Bronchial epithelial cell (primary cell): ENCODE data around the gene HECW1. TPM values are rescaled to one million over a fixed set of nuclear protein-coding genes. Genes with fewer than 3 reads are reported as not detected.
A peak's percentile ranks its signal among the peaks of the same experiment; 100 is the strongest.

Experiments
- DNase-seq: peaks from one replicate; pipeline ENCODE4 v3.0.0-alpha.2; 2010; ENCODE audit warnings: low read depth
- FAIRE-seq: peaks from 2 replicates; lab custom pipeline; 2011; peaks lifted over from hg19 to GRCh38; lab: Jason Lieb, UNC
- H3K27me3 ChIP-seq: 2 replicates; pipeline ENCODE4 v1.5.1; 2011; ENCODE audit warnings: low read length; ENCODE audit not compliant: control insufficient read depth, insufficient read depth
- H3K36me3 ChIP-seq: 2 replicates; pipeline ENCODE4 v1.5.1; 2011; ENCODE audit warnings: low read length; ENCODE audit not compliant: control insufficient read depth, insufficient read depth
- H3K4me3 ChIP-seq: 2 replicates; pipeline ENCODE4 v1.5.1; 2011; ENCODE audit warnings: mild to moderate bottlenecking, low read depth, low read length, control low read depth
- total RNA-seq: library from RNA; depleted of rRNA; stranded (reverse); fragments of >200 nt; gene quantifications from 2 replicates; pipeline ENCODE4 v1.2.1, GENCODE V29; 2014
- TF ChIP-seq, protein P1 (sequence below): IDR thresholded peaks from 2 replicates; pipeline ENCODE4 v1.5.1; 2011; ENCODE audit warnings: mild to moderate bottlenecking, moderate library complexity, low read length, control low read depth, inconsistent platforms; ENCODE audit not compliant: insufficient read depth, severe bottlenecking

HECW1 gene
- total RNA-seq, 1 donor from 2014 or later, result under 0.01 TPM

DNA sequence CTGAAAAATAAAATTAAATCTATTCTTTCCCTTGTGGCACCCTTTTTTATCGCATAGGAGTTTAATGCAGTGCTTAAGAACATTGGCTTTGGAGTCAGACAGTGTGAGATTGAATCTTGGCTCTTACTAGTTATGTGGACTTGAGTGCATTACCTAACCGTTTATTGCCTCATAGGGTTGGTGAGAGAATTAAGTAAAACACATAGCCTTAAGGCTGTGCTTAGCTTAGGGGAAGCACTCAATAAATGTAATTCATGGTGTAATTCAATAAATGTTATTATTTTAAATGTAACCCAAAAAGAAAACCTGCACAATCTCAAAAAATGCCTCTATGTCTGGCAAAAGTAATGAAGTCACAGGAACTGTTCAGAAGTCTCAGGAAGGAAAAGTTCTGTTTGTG, 473.1 kb downstream of the HECW1 start:
- peak; percentile 84 for DNase-seq
- peak overlapping the region; percentile 98 for H3K4me3 ChIP-seq
- no peaks in the 10 kb centered on the region for H3K27me3 ChIP-seq
- TF ChIP-seq, protein P1, sequence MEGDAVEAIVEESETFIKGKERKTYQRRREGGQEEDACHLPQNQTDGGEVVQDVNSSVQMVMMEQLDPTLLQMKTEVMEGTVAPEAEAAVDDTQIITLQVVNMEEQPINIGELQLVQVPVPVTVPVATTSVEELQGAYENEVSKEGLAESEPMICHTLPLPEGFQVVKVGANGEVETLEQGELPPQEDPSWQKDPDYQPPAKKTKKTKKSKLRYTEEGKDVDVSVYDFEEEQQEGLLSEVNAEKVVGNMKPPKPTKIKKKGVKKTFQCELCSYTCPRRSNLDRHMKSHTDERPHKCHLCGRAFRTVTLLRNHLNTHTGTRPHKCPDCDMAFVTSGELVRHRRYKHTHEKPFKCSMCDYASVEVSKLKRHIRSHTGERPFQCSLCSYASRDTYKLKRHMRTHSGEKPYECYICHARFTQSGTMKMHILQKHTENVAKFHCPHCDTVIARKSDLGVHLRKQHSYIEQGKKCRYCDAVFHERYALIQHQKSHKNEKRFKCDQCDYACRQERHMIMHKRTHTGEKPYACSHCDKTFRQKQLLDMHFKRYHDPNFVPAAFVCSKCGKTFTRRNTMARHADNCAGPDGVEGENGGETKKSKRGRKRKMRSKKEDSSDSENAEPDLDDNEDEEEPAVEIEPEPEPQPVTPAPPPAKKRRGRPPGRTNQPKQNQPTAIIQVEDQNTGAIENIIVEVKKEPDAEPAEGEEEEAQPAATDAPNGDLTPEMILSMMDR, result no peak
- no peak for FAIRE-seq
- H3K36me3 ChIP-seq, result peaks cover 1% of the 10 kb centered on the region

DNA sequence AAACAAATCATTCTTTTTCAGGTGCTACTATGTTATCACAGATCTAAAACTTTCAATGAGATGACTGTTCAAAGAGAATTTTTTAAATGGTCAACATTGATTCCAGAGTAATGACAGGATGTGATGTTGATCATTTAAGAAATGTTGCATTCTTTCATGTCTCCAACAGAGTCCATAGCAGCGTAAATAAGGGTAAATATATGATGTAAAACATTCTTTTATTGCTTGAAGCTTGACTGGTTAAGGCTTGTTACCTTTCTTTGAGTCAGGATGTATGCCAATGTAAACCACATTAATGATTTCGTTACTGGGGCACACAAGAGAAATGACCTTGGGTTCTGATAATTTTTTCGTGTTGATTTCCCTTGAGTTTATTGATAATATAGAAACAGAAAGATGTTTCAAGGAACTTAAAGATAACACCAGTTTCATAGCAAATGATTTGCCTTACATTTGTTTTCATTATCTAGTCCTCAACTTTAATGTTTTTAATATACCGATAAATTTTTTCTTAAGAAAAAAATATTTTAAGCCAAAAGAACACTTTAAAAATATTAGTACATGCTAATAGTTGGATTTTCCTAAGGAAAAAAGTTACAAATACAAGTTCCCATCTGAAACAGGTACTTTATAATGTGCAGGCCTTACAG, 473.9 kb downstream of the HECW1 start:
- DNase-seq, result peak; percentile 97
- peak overlapping the region; percentile 98 for H3K4me3 ChIP-seq
- FAIRE-seq, result no peak
- TF ChIP-seq, protein P1, result no peak
- peaks cover 1% of the 10 kb centered on the region for H3K36me3 ChIP-seq
- H3K27me3 ChIP-seq, result no peaks in the 10 kb centered on the region

DNA sequence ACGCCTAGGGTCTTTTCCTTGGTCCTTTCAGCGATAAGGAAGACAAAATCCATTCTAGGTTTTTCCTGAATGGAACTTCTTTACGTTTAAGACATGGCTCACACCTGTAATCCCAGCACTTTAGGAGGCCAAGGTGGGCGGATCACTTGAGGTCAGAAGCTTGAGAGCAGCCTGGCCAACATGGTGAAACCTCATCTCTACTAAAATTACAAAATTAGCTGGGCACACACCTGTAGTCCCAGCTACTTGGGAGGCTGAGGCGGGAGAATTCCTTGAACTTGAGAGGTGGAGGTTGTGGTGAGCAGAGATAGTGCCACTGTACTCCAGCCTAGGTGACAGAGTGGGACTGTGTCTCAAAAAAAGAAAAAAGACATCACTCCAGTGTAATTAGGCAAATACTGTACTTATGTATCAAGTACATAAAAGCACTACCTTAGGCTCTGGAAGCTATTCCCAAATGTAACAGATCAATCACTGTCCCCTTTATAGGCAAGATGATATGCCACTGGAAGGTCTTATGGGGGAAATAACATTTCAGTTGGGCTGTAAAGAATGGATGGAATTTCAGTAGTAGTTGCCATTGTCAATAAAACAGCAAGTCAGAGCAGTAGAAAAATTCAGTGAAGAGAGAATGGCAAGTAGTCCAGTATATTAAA, 476.2 kb downstream of the HECW1 start:
- FAIRE-seq (no peak), DNase-seq (no peak)
- TF ChIP-seq, protein P1, result no peak
- peaks cover 3% of the 10 kb centered on the region for H3K36me3 ChIP-seq
- H3K4me3 ChIP-seq, result no peak overlapping the region
- H3K27me3 ChIP-seq, result no peaks in the 10 kb centered on the region

DNA sequence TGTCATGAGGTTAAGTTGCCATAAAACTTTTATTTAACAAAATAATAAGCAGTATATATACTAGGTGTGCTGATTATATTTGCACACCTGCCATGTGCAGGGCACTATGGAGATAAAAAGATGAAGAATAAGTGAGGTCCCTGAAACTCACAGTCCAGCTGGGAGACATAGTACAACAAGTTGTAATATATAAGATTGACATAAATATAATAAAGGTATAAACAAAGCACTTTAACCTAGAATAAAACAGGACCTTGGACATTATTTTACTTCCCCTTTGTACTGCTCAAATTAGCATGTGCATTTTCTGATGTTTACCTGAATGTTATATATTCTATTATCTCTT, 476.7 kb downstream of the HECW1 start:
- FAIRE-seq (no peak), DNase-seq (no peak)
- peaks cover 3% of the 10 kb centered on the region for H3K36me3 ChIP-seq
- no peaks in the 10 kb centered on the region for H3K27me3 ChIP-seq
- TF ChIP-seq, protein P1, result no peak
- no peak overlapping the region for H3K4me3 ChIP-seq

DNA sequence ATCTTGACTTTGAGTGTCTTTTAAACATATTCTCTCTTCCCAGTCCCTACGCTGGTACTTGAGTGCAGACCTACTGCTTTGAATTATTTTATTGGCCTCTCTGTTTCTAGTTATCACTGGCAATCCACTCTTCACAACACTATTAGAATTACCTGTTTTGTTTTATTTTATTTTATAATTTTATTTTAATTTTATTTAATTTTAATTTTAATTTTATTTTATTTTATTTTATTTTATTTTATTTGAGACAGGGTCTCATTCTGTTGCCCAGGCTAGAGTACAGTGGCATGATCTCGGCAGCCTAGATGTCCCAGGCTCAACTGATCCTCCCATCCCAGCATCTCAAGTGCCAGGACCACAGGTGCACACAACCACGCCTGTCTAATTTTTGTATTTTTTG, 477.3 kb downstream of the HECW1 start:
- Histone ChIP-seq H3K36me3 (peaks cover 3% of the 10 kb centered on the region), H3K27me3 (no peaks in the 10 kb centered on the region), H3K4me3 (no peak overlapping the region)
- no peak for FAIRE-seq
- TF ChIP-seq, protein P1, result no peak
- no peak for DNase-seq
